Uterus (tissue), 2 donors: ENCODE results near the gene XKR3.

Experiments
- CTCF ChIP-seq, 4 experiments: fragments of 200-600 bp in 2 of 4; fragments of 450-650 bp in 2 of 4; sonication (generic) in 2 of 4; IDR thresholded peaks; one replicate each; pipeline ENCODE4 v1.5.1; 2016 to 2019; ENCODE audit warnings: antibody characterized with exemption in 4 of 4, mild to moderate bottlenecking in 2 of 4, moderate library complexity in 1 of 4
- POLR2A ChIP-seq, 2 donors: fragments of 450-650 bp; IDR thresholded peaks; one replicate each; pipeline ENCODE4 v1.6.1; 2016; ENCODE audit warnings: antibody characterized with exemption in 2 of 2, mild to moderate bottlenecking in 1 of 2, moderate library complexity in 1 of 2

DNA sequence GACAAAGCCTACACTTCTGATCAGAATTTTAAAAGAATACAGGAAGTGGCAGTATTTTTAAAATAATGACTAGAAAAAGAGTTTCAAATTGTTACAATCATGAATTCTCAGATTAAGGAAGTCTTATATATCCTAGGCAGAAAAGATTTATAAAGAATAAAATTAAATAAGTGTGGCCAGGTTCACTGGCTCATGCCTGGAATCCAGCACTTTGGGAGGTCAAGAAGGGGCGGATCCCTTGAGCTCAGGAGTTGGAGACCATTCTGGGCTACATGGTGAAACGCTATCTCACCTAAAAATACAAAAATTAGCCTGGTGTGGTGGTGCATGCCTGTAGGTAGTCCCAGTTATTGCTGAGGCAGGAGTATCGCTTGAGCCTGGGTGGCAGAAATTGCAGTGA, 24.1 kb downstream of the XKR3 start:
- TF ChIP-seq CTCF (IDR thresholded peaks at IDR 0.05) (no peak), POLR2A (IDR thresholded peaks at IDR 0.05) (no peak)
